K562 (cell line): ENCODE measurements around the gene UHRF1. TPM values are rescaled to one million over a fixed set of nuclear protein-coding genes. Genes with fewer than 3 reads are reported as not detected.
A peak's percentile ranks its signal among the peaks of the same experiment; 100 is the strongest.

Source experiments
- BCOR ChIP-seq: fragments of 450-650 bp; IDR thresholded peaks from 2 replicates; pipeline ENCODE4 v1.6.1; 2016
- CREBBP ChIP-seq: IDR thresholded peaks from one replicate; pipeline ENCODE4 v1.6.1; 2012; ENCODE audit warnings: low read depth, mild to moderate bottlenecking, control low read depth, inconsistent platforms, low read length
- DLX4 ChIP-seq: fragments of 250-450 bp; sonication (Bioruptor Pico); IDR thresholded peaks from 2 replicates; pipeline ENCODE4 v1.6.1; 2021; ENCODE audit warnings: mild to moderate bottlenecking
- DMBX1 ChIP-seq: fragments of 250-450 bp; sonication (Bioruptor Pico); IDR thresholded peaks from 2 replicates; pipeline ENCODE4 v1.8.0; 2022; ENCODE audit warnings: inconsistent platforms, mild to moderate bottlenecking, moderate library complexity, borderline replicate concordance
- FOXP4 ChIP-seq: sonication (generic); formaldehyde crosslinking; IDR thresholded peaks from 2 replicates; pipeline ENCODE4 v1.8.0; 2022; ENCODE audit warnings: mild to moderate bottlenecking, missing genetic modification reagents, borderline replicate concordance
- HNRNPL ChIP-seq: fragments of 200-400 bp; formaldehyde crosslinking; IDR thresholded peaks from 2 replicates; pipeline ENCODE4 v1.6.1; 2017; ENCODE audit warnings: low read depth, mild to moderate bottlenecking, low read length
- IRF1 ChIP-seq: sonication (generic); formaldehyde crosslinking; IDR thresholded peaks from 2 replicates; pipeline ENCODE4 v1.8.0; 2022; ENCODE audit warnings: missing genetic modification reagents, mild to moderate bottlenecking, borderline replicate concordance
- MEF2A ChIP-seq: IDR thresholded peaks from 2 replicates; pipeline ENCODE4 v1.6.1; 2011; ENCODE audit warnings: low read depth, mild to moderate bottlenecking, low read length, moderate library complexity; ENCODE audit not compliant: control insufficient read depth
- MTA1 ChIP-seq: fragments of 450-650 bp; IDR thresholded peaks from 2 replicates; pipeline ENCODE4 v1.6.1; 2017; ENCODE audit warnings: borderline replicate concordance
- NFATC3 ChIP-seq: fragments of 450-650 bp; IDR thresholded peaks from 2 replicates; pipeline ENCODE4 v1.6.1; 2017; ENCODE audit warnings: mild to moderate bottlenecking
- NFRKB ChIP-seq: fragments of 450-650 bp; IDR thresholded peaks from 2 replicates; pipeline ENCODE4 v1.6.1; 2016; ENCODE audit warnings: low read depth
- NR2F6 ChIP-seq: fragments of 450-650 bp; formaldehyde crosslinking; IDR thresholded peaks from 2 replicates; pipeline ENCODE4 v1.4.0; 2020; ENCODE audit warnings: mild to moderate bottlenecking
- POLR2G ChIP-seq: fragments of 200-400 bp; formaldehyde crosslinking; IDR thresholded peaks from 2 replicates; pipeline ENCODE4 v1.6.1; 2017; ENCODE audit warnings: low read depth, mild to moderate bottlenecking, antibody characterized with exemption, low read length, moderate library complexity
- POLR2H ChIP-seq: IDR thresholded peaks from 2 replicates; pipeline ENCODE4 v1.6.1; 2016; ENCODE audit warnings: missing genetic modification characterization, low read depth, mild to moderate bottlenecking, control low read depth, missing compliant biosample characterization, moderate library complexity
- RB1 ChIP-seq: fragments of 450-650 bp; IDR thresholded peaks from 2 replicates; pipeline ENCODE4 v1.6.1; 2017; ENCODE audit warnings: low read depth, mild to moderate bottlenecking
- SMAD3 ChIP-seq: fragments of 450-650 bp; formaldehyde crosslinking; conservative IDR thresholded peaks from 2 replicates; pipeline ENCODE4 v1.4.0; 2020; ENCODE audit warnings: mild to moderate bottlenecking
- SP2 ChIP-seq: IDR thresholded peaks from 2 replicates; pipeline ENCODE4 v1.6.1; 2011; ENCODE audit warnings: mild to moderate bottlenecking, low read depth, low read length, moderate library complexity; ENCODE audit not compliant: poor library complexity, severe bottlenecking; ENCODE audit errors: extremely low read depth
- VEZF1 ChIP-seq: fragments of 200-800 bp; sonication (Bioruptor generic); IDR thresholded peaks from 2 replicates; pipeline ENCODE4 v1.6.1; 2017; ENCODE audit warnings: missing genetic modification characterization, missing compliant biosample characterization
- ZBTB26 ChIP-seq: fragments of 450-650 bp; formaldehyde crosslinking; IDR thresholded peaks from 2 replicates; pipeline ENCODE4 v1.4.0; 2022; ENCODE audit warnings: missing genetic modification characterization
- ZNF165 ChIP-seq: fragments of 250-450 bp; sonication (Bioruptor Pico); IDR thresholded peaks from 2 replicates; pipeline ENCODE4 v1.4.0; 2020; ENCODE audit warnings: borderline replicate concordance
- ZNF23 ChIP-seq: fragments of 250-450 bp; sonication (Bioruptor Pico); IDR thresholded peaks from 2 replicates; pipeline ENCODE4 v1.4.0; 2020; ENCODE audit warnings: mild to moderate bottlenecking
- ZNF354B ChIP-seq: fragments of 250-450 bp; sonication (Bioruptor Pico); IDR thresholded peaks from 2 replicates; pipeline ENCODE4 v1.4.0; 2020
- ZNF644 ChIP-seq: fragments of 200-800 bp; sonication (Bioruptor generic); IDR thresholded peaks from 2 replicates; pipeline ENCODE4 v1.6.1; 2016; ENCODE audit warnings: low read depth, missing genetic modification characterization, missing compliant biosample characterization
- polyA plus RNA-seq, 8 experiments: library from polyadenylated mRNA; depleted of rRNA in 4 of 8; stranded (reverse) in 5 of 8; unstranded in 3 of 8; fragments of >200 nt; fragmentation: Nextera tagmentation in 2 of 8; fragmentation: Illumina TruSeq in 1 of 8; extraction: Ambion mirVana in 2 of 8; extraction: Trizol in 1 of 8; gene quantifications; 2 replicates each; pipeline versions ENCODE4 v1.2.1 to v1.2.3, GENCODE V29; 2011 to 2014; ENCODE audit warnings: inconsistent platforms in 1 of 8, missing spikeins in 1 of 8
- total RNA-seq, 7 experiments: library from RNA; depleted of rRNA in 6 of 7; stranded (reverse); fragments of >200 nt in 6 of 7; fragmentation: Illumina TruSeq in 2 of 7; extraction: Trizol in 2 of 7; gene quantifications; 2 replicates each; pipeline versions ENCODE4 v1.2.1 to v1.2.3, GENCODE V29; 2011 to 2021; ENCODE audit warnings: low replicate concordance in 1 of 7

The UHRF1 gene
- total and polyA plus RNA-seq, 9 of the 15 experiments (the other 6 are each of a cell fraction or from before 2014, with no cell fraction given), result 6.0 to 101 (median 30.9) TPM

- TF ChIP-seq BCOR (no peak), VEZF1 (CRISPR knock-in tag) (peak; percentile 100), MEF2A (no peak), POLR2H (tag) (no peak), ZBTB26 (no peak), POLR2G (no peak), SP2 (peak; percentile 75), IRF1 (CRISPR knock-in tag) (no peak), ZNF644 (tag) (no peak), ZNF23 (CRISPR knock-in tag) (no peak), NR2F6 (no peak), DMBX1 (CRISPR knock-in tag) (peak; percentile 16; the same call in 1 of the 2 replicates), ZNF354B (no peak), MTA1 (no peak), HNRNPL (no peak), DLX4 (CRISPR knock-in tag) (no peak), FOXP4 (CRISPR knock-in tag) (0 out of 2 replicates have a peak, but pooled peaks have one; percentile 22), NFATC3 (no peak), RB1 (peak; percentile 72), ZNF165 (CRISPR knock-in tag) (no peak), SMAD3 (CRISPR knock-in tag) (no peak), NFRKB (no peak), CREBBP (no peak)
Measured at GRCh38 chr19:4909897-4910593, 744 bp downstream of the UHRF1 start (continued).
